Type B pancreatic cell (in vitro differentiated cells): ENCODE measurements around the gene JAZF1. TPM values are rescaled to one million over a fixed set of nuclear protein-coding genes. Genes with fewer than 3 reads are reported as not detected.
"Not testable (repeated sequence)": the region's sequence is repeated elsewhere in the genome, so short reads cannot be mapped to it uniquely, and the experiment has no call there.

ENCODE experiments used
- DNase-seq: peaks from one replicate; pipeline ENCODE4 v3.0.0; 2021; ENCODE audit warnings: mixed read lengths; ENCODE audit not compliant: unreplicated experiment; ENCODE audit errors: extremely low spot score
- H3K27ac Mint-ChIP-seq: 2 replicates; pipeline ENCODE4 v1.8.0; 2021; ENCODE audit warnings: mild to moderate bottlenecking, mixed read lengths
- H3K27me3 Mint-ChIP-seq: 2 replicates; pipeline ENCODE4 v1.8.0; 2021; ENCODE audit warnings: mixed read lengths
- H3K36me3 Mint-ChIP-seq: 2 replicates; pipeline ENCODE4 v1.8.0; 2021; ENCODE audit warnings: mixed read lengths
- H3K4me1 Mint-ChIP-seq: one replicate; pipeline ENCODE4 v1.8.0; 2021; ENCODE audit warnings: mixed read lengths; ENCODE audit not compliant: unreplicated experiment
- H3K4me3 Mint-ChIP-seq: 2 replicates; pipeline ENCODE4 v1.8.0; 2021; ENCODE audit warnings: mild to moderate bottlenecking, mixed read lengths
- H3K9me3 Mint-ChIP-seq: 2 replicates; pipeline ENCODE4 v1.8.0; 2021; ENCODE audit warnings: mixed read lengths
- CTCF ChIP-seq: fragments of 200-600 bp; sonication (generic); conservative IDR thresholded peaks from 2 replicates; pipeline ENCODE4 v1.5.0; 2021; ENCODE audit warnings: antibody characterized with exemption, mild to moderate bottlenecking
- total RNA-seq: library from RNA; stranded (reverse); gene quantifications from 2 replicates; pipeline ENCODE4 v1.2.1, GENCODE V29; 2021; ENCODE audit warnings: low replicate concordance

JAZF1 gene
- total RNA-seq, 1 donor from 2014 or later, result 4.9 TPM

GRCh38 chr7:27923642-27923980 is 257.0 kb downstream of the JAZF1 start:
- Mint-ChIP-seq H3K27me3 (no peaks in the 10 kb centered on the region), H3K4me1 (peaks cover 10% of the 10 kb centered on the region), H3K9me3 (no peaks in the 10 kb centered on the region), H3K27ac (no peak overlapping the region), H3K36me3 (no peaks in the 10 kb centered on the region), H3K4me3 (no peak overlapping the region)
- DNase-seq, result no peak
- no peak for TF ChIP-seq CTCF

GRCh38 chr7:27922907-27923641 is 257.5 kb downstream of the JAZF1 start:
- Mint-ChIP-seq H3K27me3 (no peaks in the 10 kb centered on the region), H3K4me1 (peaks cover 10% of the 10 kb centered on the region), H3K36me3 (no peaks in the 10 kb centered on the region), H3K4me3 (no peak overlapping the region), H3K9me3 (no peaks in the 10 kb centered on the region), H3K27ac (no peak overlapping the region)
- no peak for TF ChIP-seq CTCF
- no peak for DNase-seq

GRCh38 chr7:27922389-27922788 is 258.2 kb downstream of the JAZF1 start:
- H3K27ac Mint-ChIP-seq, H3K27me3 Mint-ChIP-seq, H3K4me3 Mint-ChIP-seq, H3K36me3 Mint-ChIP-seq, H3K9me3 Mint-ChIP-seq, DNase-seq: not testable (repeated sequence)
- peaks cover 10% of the 10 kb centered on the region for H3K4me1 Mint-ChIP-seq

- no peak overlapping the region for H3K27ac Mint-ChIP-seq
- no peaks in the 10 kb centered on the region for H3K9me3 Mint-ChIP-seq
- peaks cover 10% of the 10 kb centered on the region for H3K4me1 Mint-ChIP-seq
- TF ChIP-seq CTCF, result peak; percentile 81
- H3K27me3 Mint-ChIP-seq, result no peaks in the 10 kb centered on the region
- H3K36me3 Mint-ChIP-seq, result no peaks in the 10 kb centered on the region
- DNase-seq, result no peak
- no peak overlapping the region for H3K4me3 Mint-ChIP-seq
Measured at GRCh38 chr7:27921081-27921836, 259.3 kb downstream of the JAZF1 start.

GRCh38 chr7:27920281-27920946 is 260.2 kb downstream of the JAZF1 start:
- no peak for DNase-seq
- TF ChIP-seq CTCF, result no peak
- H3K4me3 Mint-ChIP-seq, result no peak overlapping the region
- no peaks in the 10 kb centered on the region for H3K27me3 Mint-ChIP-seq
- no peaks in the 10 kb centered on the region for H3K36me3 Mint-ChIP-seq
- no peaks in the 10 kb centered on the region for H3K9me3 Mint-ChIP-seq
- peaks cover 10% of the 10 kb centered on the region for H3K4me1 Mint-ChIP-seq
- H3K27ac Mint-ChIP-seq, result no peak overlapping the region

- peaks cover 10% of the 10 kb centered on the region for H3K4me1 Mint-ChIP-seq
- H3K27ac Mint-ChIP-seq, result no peak overlapping the region
- DNase-seq, result no peak
- no peaks in the 10 kb centered on the region for H3K27me3 Mint-ChIP-seq
- H3K9me3 Mint-ChIP-seq, result no peaks in the 10 kb centered on the region
- H3K4me3 Mint-ChIP-seq, result no peak overlapping the region
- no peak for TF ChIP-seq CTCF
- no peaks in the 10 kb centered on the region for H3K36me3 Mint-ChIP-seq
Measured at GRCh38 chr7:27918503-27918902, 262.1 kb downstream of the JAZF1 start.
